ENCODE results near the gene HLA-DPB1. TPM values are rescaled to one million over a fixed set of nuclear protein-coding genes. Genes with fewer than 3 reads are reported as not detected.
"Not testable (repeated sequence)": the region's sequence is repeated elsewhere in the genome, so short reads cannot be mapped to it uniquely, and the experiment has no call there.

The HLA-DPB1 gene
- total RNA-seq, 1 donor from 2014 or later, result 94.8 TPM

DNA sequence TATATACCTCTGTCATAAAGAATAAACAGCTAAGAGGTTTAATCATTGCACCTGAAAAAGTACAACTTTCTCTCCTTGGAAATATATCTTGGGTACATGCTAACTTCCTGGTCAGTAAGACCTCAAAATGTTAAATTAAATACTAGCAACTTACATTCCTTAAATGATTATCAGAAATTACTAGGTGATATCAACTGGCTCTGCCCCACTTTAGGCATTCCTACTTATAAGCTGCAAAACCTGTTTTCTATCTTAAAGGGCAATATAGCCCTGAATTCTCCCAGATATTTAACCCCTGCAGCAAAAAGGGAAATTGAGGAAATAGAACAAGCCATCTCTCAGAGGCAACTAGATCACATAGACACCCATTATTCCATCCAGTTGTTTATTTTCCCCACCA, 23.2 kb upstream of the HLA-DPB1 start:
- intact Hi-C loops (cut with DNase I), result no loop called here
- Histone ChIP-seq H3K36me3 (no peaks in the 10 kb centered on the region), H3K4me1 (no peaks in the 10 kb centered on the region), H3K9me3 (no peaks in the 10 kb centered on the region), H3K27ac (no peak overlapping the region), H3K4me3 (no peak overlapping the region), H3K27me3 (no peaks in the 10 kb centered on the region)
- DNase-seq (ENCODE audit: extremely low spot score in 2 of 2), result no peak
- TF ChIP-seq POLR2AphosphoS5 (IDR thresholded peaks at IDR 0.05; ENCODE audit: insufficient read depth in 1 of 2, low read depth in 1 of 2), result no peak
- TF ChIP-seq, protein P1, sequence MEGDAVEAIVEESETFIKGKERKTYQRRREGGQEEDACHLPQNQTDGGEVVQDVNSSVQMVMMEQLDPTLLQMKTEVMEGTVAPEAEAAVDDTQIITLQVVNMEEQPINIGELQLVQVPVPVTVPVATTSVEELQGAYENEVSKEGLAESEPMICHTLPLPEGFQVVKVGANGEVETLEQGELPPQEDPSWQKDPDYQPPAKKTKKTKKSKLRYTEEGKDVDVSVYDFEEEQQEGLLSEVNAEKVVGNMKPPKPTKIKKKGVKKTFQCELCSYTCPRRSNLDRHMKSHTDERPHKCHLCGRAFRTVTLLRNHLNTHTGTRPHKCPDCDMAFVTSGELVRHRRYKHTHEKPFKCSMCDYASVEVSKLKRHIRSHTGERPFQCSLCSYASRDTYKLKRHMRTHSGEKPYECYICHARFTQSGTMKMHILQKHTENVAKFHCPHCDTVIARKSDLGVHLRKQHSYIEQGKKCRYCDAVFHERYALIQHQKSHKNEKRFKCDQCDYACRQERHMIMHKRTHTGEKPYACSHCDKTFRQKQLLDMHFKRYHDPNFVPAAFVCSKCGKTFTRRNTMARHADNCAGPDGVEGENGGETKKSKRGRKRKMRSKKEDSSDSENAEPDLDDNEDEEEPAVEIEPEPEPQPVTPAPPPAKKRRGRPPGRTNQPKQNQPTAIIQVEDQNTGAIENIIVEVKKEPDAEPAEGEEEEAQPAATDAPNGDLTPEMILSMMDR (IDR thresholded peaks at IDR 0.05), result no peak

DNA sequence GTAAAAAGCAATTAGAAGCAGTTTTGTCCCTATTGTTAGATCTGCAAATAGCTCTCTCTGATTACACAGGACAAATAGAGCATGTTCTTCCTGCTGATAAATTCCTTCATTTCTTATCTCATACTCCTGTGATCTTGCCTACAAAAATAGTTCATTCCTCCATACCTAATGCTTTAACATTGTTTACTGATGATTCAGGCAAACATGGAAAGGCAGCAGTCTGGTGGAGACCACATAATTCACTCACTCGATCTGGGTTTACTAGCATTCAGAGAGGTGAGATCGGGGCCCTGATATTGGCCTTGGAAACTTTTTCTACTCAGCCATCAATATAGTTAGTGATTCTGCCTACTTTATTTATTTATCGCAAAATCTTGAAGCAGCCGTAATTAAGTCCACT, 22.6 kb upstream of the HLA-DPB1 start:
- intact Hi-C loops (cut with DNase I), result no loop called here
- Histone ChIP-seq H3K27me3 (no peaks in the 10 kb centered on the region), H3K9me3 (no peaks in the 10 kb centered on the region), H3K4me1 (no peaks in the 10 kb centered on the region), H3K27ac (no peak overlapping the region), H3K36me3 (no peaks in the 10 kb centered on the region), H3K4me3 (no peak overlapping the region)
- no peak for DNase-seq (ENCODE audit: extremely low spot score in 2 of 2)
- TF ChIP-seq POLR2A (IDR thresholded peaks at IDR 0.05), result no peak
- TF ChIP-seq, protein P1 (IDR thresholded peaks at IDR 0.05), result no peak
- TF ChIP-seq POLR2AphosphoS5 (IDR thresholded peaks at IDR 0.05; ENCODE audit: insufficient read depth in 1 of 2, low read depth in 1 of 2), result no peak

DNA sequence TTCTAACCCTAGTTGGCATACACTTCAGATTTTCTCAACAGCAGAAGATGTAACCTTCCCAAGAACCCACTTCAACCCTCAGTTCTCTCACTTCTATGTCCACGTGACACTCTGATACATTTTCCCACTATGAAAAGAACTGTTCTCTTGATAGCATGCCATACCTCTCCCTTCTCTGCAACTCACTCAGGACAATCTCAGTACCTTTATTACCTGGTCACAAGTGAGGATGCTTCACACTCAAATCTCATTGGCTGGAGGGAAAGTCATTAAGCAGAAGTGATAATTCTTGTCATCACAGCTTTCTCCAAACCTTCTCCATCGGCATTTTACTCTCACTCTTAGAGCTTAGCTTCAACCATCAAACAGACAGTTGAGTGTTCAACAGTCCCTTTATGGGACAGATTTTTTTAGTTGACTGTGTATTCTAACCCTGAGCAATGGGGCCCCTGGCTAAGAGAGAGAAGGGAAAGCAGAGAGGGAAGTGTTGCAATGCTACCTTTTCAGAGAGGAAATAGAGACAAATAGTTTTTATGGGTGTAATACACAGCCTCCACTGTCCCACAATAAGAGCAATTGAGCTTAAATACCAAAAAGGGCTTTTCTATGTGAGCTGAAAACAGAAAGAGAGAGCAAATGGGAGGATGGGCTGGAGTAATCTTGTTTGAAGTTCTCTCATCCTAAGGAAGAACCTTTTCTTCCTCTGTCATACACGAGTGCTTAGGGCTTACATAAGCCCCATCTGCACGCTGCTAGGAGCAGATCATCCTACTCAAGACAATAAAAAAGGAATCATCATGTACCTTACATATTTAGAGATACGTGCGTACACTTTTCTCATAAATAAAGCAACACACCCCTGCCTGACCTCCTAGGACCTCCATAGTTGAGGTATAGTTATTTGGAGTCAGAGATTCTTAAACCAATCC, 18.3 kb upstream of the HLA-DPB1 start:
- H3K27me3 ChIP-seq, result no peaks in the 10 kb centered on the region
- no peaks in the 10 kb centered on the region for H3K9me3 ChIP-seq
- intact Hi-C loops (cut with DNase I), result no loop called here
- H3K27ac ChIP-seq, result no peak overlapping the region
- TF ChIP-seq POLR2A (IDR thresholded peaks at IDR 0.05) (no peak), POLR2AphosphoS5 (IDR thresholded peaks at IDR 0.05; ENCODE audit: insufficient read depth in 1 of 2, low read depth in 1 of 2) (no peak)
- TF ChIP-seq, protein P1 (IDR thresholded peaks at IDR 0.05), result no peak
- H3K4me3 ChIP-seq, result no peak overlapping the region
- no peaks in the 10 kb centered on the region for H3K4me1 ChIP-seq
- H3K36me3 ChIP-seq, result no peaks in the 10 kb centered on the region
- no peak for DNase-seq (ENCODE audit: extremely low spot score in 2 of 2)

DNA sequence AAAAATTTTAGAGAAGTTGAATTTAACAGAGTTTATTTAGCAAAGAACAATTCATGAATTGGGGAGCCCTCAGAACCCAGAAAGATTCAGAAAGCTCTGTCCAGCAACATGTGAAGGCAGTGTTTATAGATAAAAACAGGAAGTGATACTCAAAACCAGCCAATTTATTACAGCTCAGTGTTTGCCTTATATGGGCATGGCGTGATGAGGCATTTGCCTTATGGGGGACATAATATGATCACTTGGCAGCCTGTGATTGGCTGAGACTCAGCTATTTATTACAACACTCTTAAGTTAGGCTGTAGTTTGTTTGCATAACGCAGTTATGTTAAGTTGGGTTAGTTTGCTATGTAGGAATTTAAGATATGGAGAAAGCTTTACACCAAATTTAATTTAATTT, 13.8 kb upstream of the HLA-DPB1 start:
- no peaks in the 10 kb centered on the region for H3K36me3 ChIP-seq
- no peak overlapping the region for H3K4me3 ChIP-seq
- H3K4me1 ChIP-seq, result no peaks in the 10 kb centered on the region
- no peak for TF ChIP-seq POLR2A (IDR thresholded peaks at IDR 0.05)
- TF ChIP-seq, protein P1 (IDR thresholded peaks at IDR 0.05), result no peak
- TF ChIP-seq POLR2AphosphoS5 (IDR thresholded peaks at IDR 0.05; ENCODE audit: insufficient read depth in 1 of 2, low read depth in 1 of 2), result no peak
- intact Hi-C loops (cut with DNase I), result no loop called here
- no peak for DNase-seq (ENCODE audit: extremely low spot score in 2 of 2)
- H3K9me3 ChIP-seq, result no peaks in the 10 kb centered on the region
- no peak overlapping the region for H3K27ac ChIP-seq
- no peaks in the 10 kb centered on the region for H3K27me3 ChIP-seq

DNA sequence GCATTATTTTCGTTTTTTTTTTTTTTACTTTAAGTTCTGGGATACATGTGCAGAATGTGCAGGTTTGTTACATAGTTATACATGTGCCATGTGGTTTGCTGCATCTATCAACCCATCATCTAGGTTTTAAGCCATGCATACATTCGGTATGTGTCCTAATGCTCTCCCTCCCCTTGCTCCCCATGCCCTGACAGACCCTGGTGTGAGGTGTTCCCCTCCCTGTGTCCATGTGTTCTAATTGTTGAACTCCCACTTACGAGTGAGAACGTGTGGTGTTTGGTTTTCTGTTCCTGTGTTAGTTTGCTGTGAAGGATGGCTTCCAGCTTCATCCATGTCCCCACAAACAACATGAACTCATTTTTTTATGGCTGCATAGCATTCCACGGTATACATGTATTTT, 12.4 kb upstream of the HLA-DPB1 start:
- H3K4me3 ChIP-seq; H3K4me1 ChIP-seq; H3K36me3 ChIP-seq; DNase-seq (ENCODE audit: extremely low spot score in 2 of 2); intact Hi-C loops (cut with DNase I); H3K9me3 ChIP-seq; H3K27ac ChIP-seq; H3K27me3 ChIP-seq: not testable (repeated sequence)

All from vagina (tissue), 2 donors.